HCT116 (cell line): ENCODE data around the gene EN2. TPM values are rescaled to one million over a fixed set of nuclear protein-coding genes. Genes with fewer than 3 reads are reported as not detected.

Experiments
- ATAC-seq: fragments of 200-7000 bp; cut with Tn5 transposase; 2 replicates; pipeline ENCODE4 v1.9.1; 2020; ENCODE audit warnings: mild to moderate bottlenecking, moderate library complexity
- BruUV-seq: library from RNA; stranded (reverse); fragments of 400-500 nt; replicated peaks from 2 replicates; lab custom pipeline; 2021; lab: Mats Ljungman, UMichigan
- CTCF ChIA-PET: fragments of 300-600 bp; sonication (Branson Sonifier 250); formaldehyde crosslinking; loops from one replicate; lab custom pipeline; 2021; ENCODE audit warnings: antibody characterized with exemption; lab: Charles Lee
- POLR2A ChIA-PET: fragments of 300-600, 350-600 bp; sonication (Branson Sonifier 250); formaldehyde crosslinking; loops from one replicate; lab custom pipeline; 2021; ENCODE audit warnings: antibody characterized with exemption; lab: Charles Lee
- RAD21 ChIA-PET, 2 experiments: fragments of 300-600 bp; sonication (Branson Sonifier 250); formaldehyde crosslinking; loops; one replicate each; lab custom pipeline; 2023; ENCODE audit warnings: low total read pairs in 2 of 2; ENCODE audit not compliant: uncharacterized antibody in 2 of 2, unreplicated experiment in 2 of 2, low non-redundant PET in 1 of 2; lab: Charles Lee
- DNase-seq: peaks from one replicate; pipeline ENCODE4 v3.0.0-alpha.2; 2010; ENCODE audit warnings: low read depth, low spot score
- H2AFZ ChIP-seq: fragments of 200-600 bp; shearing (Covaris generic), sonication (generic); 2 replicates; pipeline ENCODE4 v1.6.1; 2017; ENCODE audit warnings: low read depth, mixed run types, mixed read lengths, antibody characterized with exemption, low read length; ENCODE audit not compliant: poor library complexity, severe bottlenecking
- H3K27ac ChIP-seq: 2 replicates; pipeline ENCODE4 v1.5.1; 2012; ENCODE audit warnings: low read depth, low read length
- H3K27me3 ChIP-seq: fragments of 200-600 bp; sonication (generic); 2 replicates; pipeline ENCODE4 v1.6.1; 2016; ENCODE audit warnings: mixed run types, low read length, mixed read lengths; ENCODE audit not compliant: insufficient read depth
- H3K36me3 ChIP-seq, 2 experiments: fragments of 200-500 bp in 1 of 2; fragments of 200-600 bp in 1 of 2; sonication (Bioruptor generic) in 1 of 2; sonication (generic) in 1 of 2; 2 replicates each; pipeline versions ENCODE4 v1.5.1 to v1.6.1; 2014 to 2016; ENCODE audit warnings: low read length in 2 of 2, inconsistent platforms in 1 of 2, mixed read lengths in 1 of 2, mixed run types in 1 of 2; ENCODE audit not compliant: insufficient read depth in 2 of 2, control insufficient read depth in 1 of 2
- H3K4me1 ChIP-seq, 2 experiments: fragments of 200-600 bp in 1 of 2; sonication (generic) in 1 of 2; 2 replicates each; pipeline versions ENCODE4 v1.5.1 to v1.6.1; 2012 to 2017; ENCODE audit warnings: low read length in 2 of 2, inconsistent platforms in 1 of 2, mild to moderate bottlenecking in 1 of 2, mixed read lengths in 1 of 2, mixed run types in 1 of 2, moderate library complexity in 1 of 2; ENCODE audit not compliant: insufficient read depth in 2 of 2, control insufficient read depth in 1 of 2
- H3K4me2 ChIP-seq: fragments of 200-600 bp; sonication (generic); 2 replicates; pipeline ENCODE4 v1.6.1; 2017; ENCODE audit warnings: mixed run types, low read length, mixed read lengths
- H3K4me3 ChIP-seq, 2 experiments: fragments of 200-600 bp in 1 of 2; sonication (generic) in 1 of 2; replicated peaks in 1 of 2; 2 replicates each; pipeline ENCODE4 v1.5.1; 2011 to 2016; ENCODE audit warnings: low read length in 2 of 2, control low read depth in 1 of 2, low read depth in 1 of 2, mild to moderate bottlenecking in 1 of 2, mixed read lengths in 1 of 2, mixed run types in 1 of 2
- H3K79me2 ChIP-seq: fragments of 200-600 bp; sonication (generic); 2 replicates; pipeline ENCODE4 v1.6.1; 2017; ENCODE audit warnings: mild to moderate bottlenecking, mixed run types, low read length, moderate library complexity, mixed read lengths; ENCODE audit not compliant: insufficient read depth
- H3K9ac ChIP-seq: fragments of 200-600 bp; sonication (generic); 2 replicates; pipeline ENCODE4 v1.6.1; 2016; ENCODE audit warnings: low read length, mixed read lengths
- H3K9me2 ChIP-seq: fragments of 200-600 bp; sonication (generic), shearing (Covaris generic); 2 replicates; pipeline ENCODE4 v1.6.1; 2017; ENCODE audit warnings: mixed run types, mild to moderate bottlenecking, moderate library complexity; ENCODE audit not compliant: insufficient read depth
- H3K9me3 ChIP-seq, 2 experiments: fragments of 200-500 bp in 1 of 2; fragments of 200-600 bp in 1 of 2; sonication (Bioruptor generic) in 1 of 2; sonication (generic) in 1 of 2; 2 replicates each; pipeline ENCODE4 v1.6.1; 2014 to 2017; ENCODE audit warnings: low read length in 2 of 2, mixed read lengths in 2 of 2, inconsistent platforms in 1 of 2, low read depth in 1 of 2, mild to moderate bottlenecking in 1 of 2, mixed run types in 1 of 2, moderate library complexity in 1 of 2; ENCODE audit not compliant: control insufficient read depth in 1 of 2, insufficient read depth in 1 of 2
- H4K20me1 ChIP-seq: fragments of 200-600 bp; sonication (generic), shearing (Covaris generic); 2 replicates; pipeline ENCODE4 v1.6.1; 2017; ENCODE audit warnings: mixed run types, mild to moderate bottlenecking, moderate library complexity; ENCODE audit not compliant: insufficient read depth
- ATF3 ChIP-seq: IDR thresholded peaks from 2 replicates; pipeline ENCODE4 v1.6.1; 2012
- CBX3 ChIP-seq: IDR thresholded peaks from 2 replicates; pipeline ENCODE4 v1.6.1; 2012; ENCODE audit warnings: low read depth
- CEBPB ChIP-seq: IDR thresholded peaks from 2 replicates; pipeline ENCODE4 v1.6.1; 2012; ENCODE audit warnings: low read depth
- CTCF ChIP-seq, 3 experiments: fragments of 200-600 bp in 1 of 3; sonication (generic) in 1 of 3; IDR thresholded peaks in 2 of 3; conservative IDR thresholded peaks in 1 of 3; 2 replicates each; pipeline ENCODE4 v1.5.1; 2012 to 2017; ENCODE audit warnings: low read depth in 2 of 3, low read length in 2 of 3, antibody characterized with exemption in 1 of 3, borderline replicate concordance in 1 of 3, control low read depth in 1 of 3, mild to moderate bottlenecking in 1 of 3, mixed read lengths in 1 of 3, mixed run types in 1 of 3, moderate library complexity in 1 of 3; ENCODE audit not compliant: insufficient read depth in 1 of 3
- EGR1 ChIP-seq: IDR thresholded peaks from 2 replicates; pipeline ENCODE4 v1.6.1; 2012; ENCODE audit warnings: low read depth
- ELF1 ChIP-seq: IDR thresholded peaks from 2 replicates; pipeline ENCODE4 v1.6.1; 2012; ENCODE audit warnings: low read depth, borderline replicate concordance
- EZH2 ChIP-seq: fragments of 200-600 bp; sonication (generic); IDR thresholded peaks from 2 replicates; pipeline ENCODE4 v1.6.1; 2017; ENCODE audit warnings: antibody characterized with exemption, mixed run types
- FOSL1 ChIP-seq: IDR thresholded peaks from 2 replicates; pipeline ENCODE4 v1.6.1; 2012; ENCODE audit warnings: low read depth
- JUND ChIP-seq: IDR thresholded peaks from 2 replicates; pipeline ENCODE4 v1.6.1; 2012
- MAX ChIP-seq: IDR thresholded peaks from 2 replicates; pipeline ENCODE4 v1.6.1; 2012
- POLR2A ChIP-seq: IDR thresholded peaks from 2 replicates; pipeline ENCODE4 v1.7.0; 2011; ENCODE audit warnings: borderline replicate concordance; ENCODE audit not compliant: insufficient read depth, insufficient read length; ENCODE audit errors: extremely low read depth
- RAD21 ChIP-seq: IDR thresholded peaks from 2 replicates; pipeline ENCODE4 v1.6.1; 2012; ENCODE audit warnings: low read depth, mild to moderate bottlenecking
- REST ChIP-seq: IDR thresholded peaks from 2 replicates; pipeline ENCODE4 v1.6.1; 2012; ENCODE audit warnings: low read depth
- SIN3A ChIP-seq: IDR thresholded peaks from 2 replicates; pipeline ENCODE4 v1.6.1; 2012; ENCODE audit warnings: low read depth
- SP1 ChIP-seq: IDR thresholded peaks from 2 replicates; pipeline ENCODE4 v1.6.1; 2012; ENCODE audit warnings: low read depth
- SRF ChIP-seq: IDR thresholded peaks from 2 replicates; pipeline ENCODE4 v1.6.1; 2012; ENCODE audit warnings: low read depth
- TCF7L2 ChIP-seq: IDR thresholded peaks from 2 replicates; pipeline ENCODE4 v1.7.0; 2011; ENCODE audit warnings: borderline replicate concordance, inconsistent platforms; ENCODE audit not compliant: insufficient read depth, insufficient read length; ENCODE audit errors: extremely low read depth
- YY1 ChIP-seq: IDR thresholded peaks from 2 replicates; pipeline ENCODE4 v1.6.1; 2011; ENCODE audit warnings: low read length, low read depth, moderate library complexity, mild to moderate bottlenecking; ENCODE audit not compliant: insufficient replicate concordance; ENCODE audit errors: extremely low read depth
- ZFX ChIP-seq: fragments of 450-650 bp; IDR thresholded peaks from 2 replicates; pipeline ENCODE4 v1.6.1; 2017
- ZNF274 ChIP-seq: fragments of 200-500 bp; sonication (Bioruptor generic); IDR thresholded peaks from 2 replicates; pipeline ENCODE4 v1.6.1; 2014; ENCODE audit warnings: mild to moderate bottlenecking, low read depth, low read length, inconsistent platforms
- intact Hi-C: fragments of 100-400 bp; cut with micrococcal nuclease; formaldehyde crosslinking; loops from 2 replicates; pipeline ENCODE4 v1.10.0; 2022
- total RNA-seq: library from RNA; stranded (reverse); gene quantifications from one replicate; pipeline ENCODE4 v1.2.1, GENCODE V29; 2021; ENCODE audit not compliant: unreplicated experiment

The EN2 gene
- total RNA-seq, 1 experiment from 2014 or later, result 0.32 TPM

GRCh38 chr7:155460926-155461613, 3.1 kb downstream of the EN2 start (continued):
- no peak for TF ChIP-seq SP1
- TF ChIP-seq FOSL1, result no peak
- TF ChIP-seq SRF, result no peak
- TF ChIP-seq ZFX, result no peak
- no peak for TF ChIP-seq CBX3
- no peak for TF ChIP-seq YY1
- TF ChIP-seq, all 23 proteins: peak for 0

GRCh38 chr7:155461631-155462030, 3.7 kb downstream of the EN2 start:
- ChIA-PET RAD21 (no interaction called here), POLR2A (no interaction called here)
- DNase-seq (no peak), ATAC-seq (no peak)
- intact Hi-C loops, result no loop called here
- Histone ChIP-seq H3K27ac (no peak overlapping the region), H3K9ac (no peak overlapping the region), H3K9me2 (no peaks in the 10 kb centered on the region), H3K9me3 (no peaks in the 10 kb centered on the region), H2AFZ (no peak overlapping the region), H3K4me2 (no peak overlapping the region), H4K20me1 (no peaks in the 10 kb centered on the region), H3K79me2 (no peaks in the 10 kb centered on the region), H3K27me3 (no peaks in the 10 kb centered on the region)
- no TSS peak for BruUV-seq
- TF ChIP-seq ATF3, result no peak
- TF ChIP-seq REST, result no peak
- no peak for TF ChIP-seq CTCF (IDR thresholded peaks at IDR 0.05 in 2 of 3, conservative IDR thresholded peaks at IDR 0.05 in 1 of 3; ENCODE audit: borderline replicate concordance in 1 of 3, insufficient read depth in 1 of 3, low read depth in 2 of 3, low read length in 2 of 3)
- TF ChIP-seq ELF1, result no peak
- TF ChIP-seq POLR2A, result no peak
- no peak for TF ChIP-seq MAX
- TF ChIP-seq CEBPB, result no peak
- TF ChIP-seq ZNF274, result no peak
- TF ChIP-seq JUND, result no peak
- no peak for TF ChIP-seq ZFX
- TF ChIP-seq RAD21, result no peak
- TF ChIP-seq SIN3A, result no peak
- no peak for TF ChIP-seq TCF7L2
- no peak for TF ChIP-seq SP1
- no peak for TF ChIP-seq YY1
- TF ChIP-seq FOSL1, result no peak
- no peak for TF ChIP-seq EZH2
- no peak for TF ChIP-seq EGR1
- no peak for TF ChIP-seq SRF
- TF ChIP-seq, all 23 proteins: peak for 0
- CTCF ChIA-PET, result no interaction called here
- peaks cover 0 to 6% of the 10 kb centered on the region in 2 experiments; a peak in 2 of 4 replicates for H3K4me1 ChIP-seq
- H3K4me3 ChIP-seq, result no peak overlapping the region
- H3K36me3 ChIP-seq, result no peaks in the 10 kb centered on the region
